PC-3 (cell line): ENCODE data around the gene EDEM1. TPM values are rescaled to one million over a fixed set of nuclear protein-coding genes. Genes with fewer than 3 reads are reported as not detected.

ENCODE experiments used
- ATAC-seq: fragments of 200-7000 bp; cut with Tn5 transposase; 2 replicates; pipeline ENCODE4 v1.9.1; 2020; ENCODE audit warnings: mild to moderate bottlenecking, moderate library complexity
- BruUV-seq: library from RNA; stranded (reverse); fragments of 400-500 nt; replicated peaks from 2 replicates; lab custom pipeline; 2021; lab: Mats Ljungman, UMichigan
- CTCF ChIA-PET: fragments of 300-600 bp; sonication (Branson Sonifier 250); formaldehyde crosslinking; loops from one replicate; lab custom pipeline; 2022; ENCODE audit warnings: antibody characterized with exemption; lab: Charles Lee
- POLR2A ChIA-PET: fragments of 300-600 bp; sonication (Branson Sonifier 250); formaldehyde crosslinking; loops from one replicate; lab custom pipeline; 2022; ENCODE audit warnings: antibody characterized with exemption; ENCODE audit not compliant: unreplicated experiment; lab: Charles Lee
- DNase-seq: peaks from one replicate; pipeline ENCODE4 v3.0.0-alpha.2; 2015
- H2AFZ ChIP-seq: fragments of 300-600 bp; sonication (generic); 2 replicates; pipeline ENCODE4 v1.6.0; 2016; ENCODE audit warnings: antibody characterized with exemption, low read length
- H3F3A ChIP-seq: fragments of 300-600 bp; sonication (generic); one replicate; pipeline ENCODE4 v1.6.0; 2017; ENCODE audit warnings: antibody characterized with exemption, low read length, control low read depth, mild to moderate bottlenecking; ENCODE audit not compliant: unreplicated experiment
- H3K27ac ChIP-seq: fragments of 300-600 bp; sonication (generic); 2 replicates; pipeline ENCODE4 v1.5.1; 2016; ENCODE audit warnings: mild to moderate bottlenecking, low read length
- H3K27me3 ChIP-seq: fragments of 300-600 bp; sonication (generic); 2 replicates; pipeline ENCODE4 v1.6.1; 2016; ENCODE audit warnings: low read length, mixed read lengths
- H3K36me3 ChIP-seq: fragments of 300-600 bp; sonication (generic); 2 replicates; pipeline ENCODE4 v1.6.1; 2016; ENCODE audit warnings: low read depth, mixed run types, low read length, mixed read lengths
- H3K4me1 ChIP-seq: fragments of 300-600 bp; sonication (generic); 2 replicates; pipeline ENCODE4 v1.5.1; 2016; ENCODE audit warnings: low read length; ENCODE audit not compliant: insufficient read depth
- H3K4me2 ChIP-seq: fragments of 300-600 bp; sonication (generic); 2 replicates; pipeline ENCODE4 v1.6.0; 2016; ENCODE audit warnings: low read length
- H3K4me3 ChIP-seq: fragments of 300-600 bp; sonication (generic); 2 replicates; pipeline ENCODE4 v1.5.1; 2016; ENCODE audit warnings: mild to moderate bottlenecking, low read length, mixed read lengths
- H3K79me2 ChIP-seq: fragments of 300-600 bp; sonication (generic); 2 replicates; pipeline ENCODE4 v1.6.1; 2017; ENCODE audit warnings: low read length, mixed read lengths
- H3K9ac ChIP-seq: fragments of 300-600 bp; sonication (generic); 2 replicates; pipeline ENCODE4 v1.6.0; 2016; ENCODE audit warnings: mild to moderate bottlenecking, low read length
- H3K9me2 ChIP-seq: fragments of 300-600 bp; sonication (generic); replicated peaks from 2 replicates; pipeline ENCODE4 v1.6.1; 2016; ENCODE audit warnings: mixed run types, low read length, mixed read lengths
- H3K9me3 ChIP-seq: fragments of 300-600 bp; sonication (generic); 2 replicates; pipeline ENCODE4 v1.6.1; 2016; ENCODE audit warnings: low read length, mixed read lengths
- H4K20me1 ChIP-seq: fragments of 300-600 bp; sonication (generic); 2 replicates; pipeline ENCODE4 v1.6.1; 2016; ENCODE audit warnings: low read length, mixed read lengths
- EZH2 ChIP-seq: fragments of 300-600 bp; sonication (generic); IDR thresholded peaks from one replicate; pipeline ENCODE4 v1.6.1; 2017; ENCODE audit warnings: antibody characterized with exemption, mild to moderate bottlenecking, low read length; ENCODE audit not compliant: unreplicated experiment
- EZH2phosphoT487 ChIP-seq: fragments of 300-600 bp; sonication (generic); IDR thresholded peaks from 2 replicates; pipeline ENCODE4 v1.6.1; 2018; ENCODE audit warnings: mild to moderate bottlenecking, antibody characterized with exemption, low read length, borderline replicate concordance
- intact Hi-C: fragments of 100-400 bp; cut with micrococcal nuclease; formaldehyde crosslinking; loops from 2 replicates; pipeline ENCODE4 v1.9.0; 2023
- total RNA-seq: library from RNA; depleted of rRNA; stranded (reverse); fragments of >200 nt; gene quantifications from 2 replicates; pipeline ENCODE4 v1.2.3, GENCODE V29; 2014
- TF ChIP-seq, protein P1 (sequence below): fragments of 300-600 bp; sonication (generic); conservative IDR thresholded peaks from 2 replicates; pipeline ENCODE4 v1.5.1; 2017; ENCODE audit warnings: antibody characterized with exemption, low read depth, mild to moderate bottlenecking, low read length

The EDEM1 gene
- total RNA-seq, 1 experiment from 2014 or later: 39.4 TPM

GRCh38 chr3:5184499-5184898 lies 3.0 kb upstream of the EDEM1 start:
- ChIA-PET CTCF (no interaction called here), POLR2A (no interaction called here)
- H3F3A ChIP-seq: no peaks in the 10 kb centered on the region
- ATAC-seq (no peak), DNase-seq (no peak)
- intact Hi-C loops: no loop called here
- no peak overlapping the region for H3K9ac ChIP-seq
- peaks cover 12% of the 10 kb centered on the region for H3K36me3 ChIP-seq
- H3K9me3 ChIP-seq: no peaks in the 10 kb centered on the region
- H2AFZ ChIP-seq: no peak overlapping the region
- TF ChIP-seq EZH2phosphoT487 (no peak), EZH2 (no peak)
- TF ChIP-seq, protein P1, sequence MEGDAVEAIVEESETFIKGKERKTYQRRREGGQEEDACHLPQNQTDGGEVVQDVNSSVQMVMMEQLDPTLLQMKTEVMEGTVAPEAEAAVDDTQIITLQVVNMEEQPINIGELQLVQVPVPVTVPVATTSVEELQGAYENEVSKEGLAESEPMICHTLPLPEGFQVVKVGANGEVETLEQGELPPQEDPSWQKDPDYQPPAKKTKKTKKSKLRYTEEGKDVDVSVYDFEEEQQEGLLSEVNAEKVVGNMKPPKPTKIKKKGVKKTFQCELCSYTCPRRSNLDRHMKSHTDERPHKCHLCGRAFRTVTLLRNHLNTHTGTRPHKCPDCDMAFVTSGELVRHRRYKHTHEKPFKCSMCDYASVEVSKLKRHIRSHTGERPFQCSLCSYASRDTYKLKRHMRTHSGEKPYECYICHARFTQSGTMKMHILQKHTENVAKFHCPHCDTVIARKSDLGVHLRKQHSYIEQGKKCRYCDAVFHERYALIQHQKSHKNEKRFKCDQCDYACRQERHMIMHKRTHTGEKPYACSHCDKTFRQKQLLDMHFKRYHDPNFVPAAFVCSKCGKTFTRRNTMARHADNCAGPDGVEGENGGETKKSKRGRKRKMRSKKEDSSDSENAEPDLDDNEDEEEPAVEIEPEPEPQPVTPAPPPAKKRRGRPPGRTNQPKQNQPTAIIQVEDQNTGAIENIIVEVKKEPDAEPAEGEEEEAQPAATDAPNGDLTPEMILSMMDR: no peak
- no peak overlapping the region for H3K27ac ChIP-seq
- H3K79me2 ChIP-seq: peaks cover 20% of the 10 kb centered on the region
- H3K27me3 ChIP-seq: no peaks in the 10 kb centered on the region
- H3K9me2 ChIP-seq: no peaks in the 10 kb centered on the region
- H4K20me1 ChIP-seq: peaks cover 5% of the 10 kb centered on the region; the same call in 1 of the 2 replicates
- BruUV-seq: no TSS peak
- no peak overlapping the region for H3K4me3 ChIP-seq
- H3K4me1 ChIP-seq: peaks cover 13% of the 10 kb centered on the region; the same call in 1 of the 2 replicates
- no peak overlapping the region for H3K4me2 ChIP-seq

DNA sequence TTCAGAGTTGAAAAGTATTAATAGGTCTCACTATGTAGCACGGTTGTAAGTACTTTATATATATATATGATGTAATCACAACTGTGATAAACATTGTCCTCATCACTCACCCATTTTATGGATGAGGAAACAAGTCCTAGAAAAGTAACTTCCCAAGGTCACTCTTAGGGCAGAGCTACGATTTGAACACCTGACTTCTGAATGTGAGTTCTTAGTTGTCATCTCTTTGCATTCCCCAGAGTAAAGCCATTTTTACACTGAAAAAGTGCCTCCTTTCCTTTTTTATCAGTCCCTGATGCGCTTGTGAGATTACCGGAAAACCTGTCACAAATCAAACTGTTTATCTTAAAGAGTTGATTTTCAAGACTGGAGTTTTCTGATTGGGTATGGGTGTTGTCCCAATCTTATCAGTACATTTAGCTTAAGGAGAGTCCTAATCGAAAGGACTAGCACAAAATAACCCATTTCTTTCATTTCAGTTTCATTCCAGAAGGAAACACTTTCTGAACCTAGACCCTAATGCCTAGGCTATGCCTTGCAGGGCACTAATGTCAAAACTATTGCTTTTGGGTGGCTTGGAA lies 2.3 kb upstream of the EDEM1 start:
- Histone ChIP-seq H3K4me3 (no peak overlapping the region), H3K9me3 (no peaks in the 10 kb centered on the region), H2AFZ (no peak overlapping the region), H3K9me2 (no peaks in the 10 kb centered on the region), H3K79me2 (peaks cover 27% of the 10 kb centered on the region), H3K36me3 (peaks cover 8% of the 10 kb centered on the region), H3K27me3 (no peaks in the 10 kb centered on the region), H3K4me1 (peaks cover 18% of the 10 kb centered on the region; the same call in 1 of the 2 replicates), H3K4me2 (no peak overlapping the region), H3K9ac (no peak overlapping the region), H4K20me1 (peaks cover 8% of the 10 kb centered on the region; the same call in 1 of the 2 replicates), H3F3A (no peaks in the 10 kb centered on the region), H3K27ac (no peak overlapping the region)
- POLR2A ChIA-PET: no interaction called here
- ATAC-seq (no peak), DNase-seq (no peak)
- intact Hi-C loops: loop anchor here (5.0 kb wide), 3 partner anchors 48 to 778 kb away; no protein-coding TSS in a partner anchor
- BruUV-seq: no TSS peak
- CTCF ChIA-PET: no interaction called here
- TF ChIP-seq EZH2phosphoT487 (no peak), EZH2 (no peak)
- TF ChIP-seq, protein P1: no peak
